Measurements from ENCODE around the gene SIX3.

SIX3 gene

DNA sequence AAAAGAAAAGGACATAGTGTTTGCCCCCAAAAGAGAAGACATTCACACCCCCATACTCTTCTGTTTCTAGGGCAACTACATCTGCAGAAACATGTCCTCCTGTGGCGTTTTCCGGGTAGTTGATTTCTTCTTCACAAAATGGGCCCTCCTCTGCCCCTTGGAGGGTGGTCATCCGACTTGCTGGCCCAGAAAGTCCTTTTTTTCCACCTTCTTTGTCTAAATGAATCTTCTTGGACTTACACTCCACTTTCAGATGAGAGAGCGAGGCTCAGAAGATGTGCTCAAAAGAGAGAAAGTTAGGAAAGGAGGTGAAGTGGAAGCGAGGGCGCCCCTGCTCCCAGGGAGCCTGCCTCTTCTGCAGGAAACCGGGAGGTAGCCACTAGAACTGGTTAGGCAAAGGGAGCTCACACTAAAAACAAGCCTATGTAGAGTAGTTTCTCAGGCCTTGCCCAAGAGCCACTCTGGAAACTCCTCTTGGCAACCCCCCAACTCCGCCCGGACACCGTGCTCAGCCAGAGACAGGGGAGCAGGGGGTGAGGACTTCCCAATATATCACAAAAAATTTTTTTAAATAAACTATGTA is 10.2 kb upstream of the SIX3 start:
- no peak for DNase-seq (ENCODE audit: low spot score)

GRCh38 chr2:44932079-44932478 is 9.4 kb upstream of the SIX3 start:
- no peak for DNase-seq (ENCODE audit: low spot score)

DNA sequence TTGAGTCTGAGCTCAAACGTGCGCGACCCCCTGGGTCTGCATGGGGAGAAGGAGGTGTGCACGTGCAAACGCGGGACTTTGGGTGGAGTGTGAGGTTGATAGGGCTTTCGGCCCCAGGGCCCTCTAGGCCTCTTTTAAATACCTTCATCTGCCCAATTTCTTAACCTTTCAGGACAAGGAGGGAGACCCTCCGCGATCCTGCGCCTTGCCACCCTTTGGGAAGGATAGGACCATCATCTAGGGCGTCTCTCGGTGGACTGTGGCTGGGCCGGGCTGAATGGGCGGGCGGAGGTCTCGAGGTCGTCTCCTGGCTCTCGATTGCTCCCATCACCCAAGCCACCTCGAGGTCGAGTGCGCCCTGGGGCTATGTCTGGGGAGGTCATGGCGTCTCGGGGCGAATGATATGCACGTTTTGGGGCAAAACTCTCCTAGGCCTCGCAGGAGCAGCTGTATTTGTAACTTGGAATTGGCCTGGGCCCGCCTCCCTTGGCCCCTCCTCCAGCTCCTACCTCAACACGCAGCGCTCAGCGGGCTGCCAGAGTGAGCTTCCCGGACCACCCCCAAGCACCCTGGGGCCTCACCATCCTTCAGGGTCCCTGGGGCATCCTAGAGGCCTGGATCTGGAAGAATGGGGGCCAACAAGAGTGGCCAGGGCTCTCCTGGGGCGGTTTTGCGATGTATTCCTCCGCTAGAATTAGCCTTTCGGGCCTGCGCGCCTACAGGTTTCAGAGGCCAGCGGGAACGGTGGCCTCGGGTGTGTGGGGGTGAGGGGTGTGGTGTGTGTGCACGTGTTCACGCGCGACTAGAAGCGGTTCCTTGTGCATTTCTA is 8.7 kb upstream of the SIX3 start:
- DNase-seq (ENCODE audit: low spot score), result no peak

DNA sequence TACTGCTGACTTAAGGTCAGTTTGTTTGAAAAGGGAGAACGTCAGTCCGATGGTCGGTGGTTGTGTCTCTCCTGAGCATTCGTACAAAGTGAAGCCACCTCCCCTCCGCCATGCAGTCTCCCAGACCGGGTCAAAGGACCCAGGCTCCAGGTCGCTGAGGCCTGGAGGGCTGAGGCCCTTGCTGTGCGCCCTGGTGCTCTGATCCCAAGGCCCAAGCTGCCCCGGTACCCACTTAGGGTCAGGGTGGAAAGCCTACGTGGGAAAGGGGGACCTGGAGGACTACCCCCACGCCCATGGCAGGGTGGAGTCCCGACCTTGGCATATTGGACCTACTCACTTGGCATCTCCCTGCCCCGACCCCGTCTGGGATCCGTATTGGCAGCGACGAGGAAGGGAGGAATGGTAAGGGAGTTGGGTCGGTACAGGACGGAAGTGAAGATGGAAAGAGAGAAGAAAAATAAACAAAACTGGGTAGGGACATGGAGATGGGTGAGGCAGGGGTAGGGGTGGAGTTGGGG is 8.0 kb upstream of the SIX3 start:
- no peak for DNase-seq (ENCODE audit: low spot score)

DNA sequence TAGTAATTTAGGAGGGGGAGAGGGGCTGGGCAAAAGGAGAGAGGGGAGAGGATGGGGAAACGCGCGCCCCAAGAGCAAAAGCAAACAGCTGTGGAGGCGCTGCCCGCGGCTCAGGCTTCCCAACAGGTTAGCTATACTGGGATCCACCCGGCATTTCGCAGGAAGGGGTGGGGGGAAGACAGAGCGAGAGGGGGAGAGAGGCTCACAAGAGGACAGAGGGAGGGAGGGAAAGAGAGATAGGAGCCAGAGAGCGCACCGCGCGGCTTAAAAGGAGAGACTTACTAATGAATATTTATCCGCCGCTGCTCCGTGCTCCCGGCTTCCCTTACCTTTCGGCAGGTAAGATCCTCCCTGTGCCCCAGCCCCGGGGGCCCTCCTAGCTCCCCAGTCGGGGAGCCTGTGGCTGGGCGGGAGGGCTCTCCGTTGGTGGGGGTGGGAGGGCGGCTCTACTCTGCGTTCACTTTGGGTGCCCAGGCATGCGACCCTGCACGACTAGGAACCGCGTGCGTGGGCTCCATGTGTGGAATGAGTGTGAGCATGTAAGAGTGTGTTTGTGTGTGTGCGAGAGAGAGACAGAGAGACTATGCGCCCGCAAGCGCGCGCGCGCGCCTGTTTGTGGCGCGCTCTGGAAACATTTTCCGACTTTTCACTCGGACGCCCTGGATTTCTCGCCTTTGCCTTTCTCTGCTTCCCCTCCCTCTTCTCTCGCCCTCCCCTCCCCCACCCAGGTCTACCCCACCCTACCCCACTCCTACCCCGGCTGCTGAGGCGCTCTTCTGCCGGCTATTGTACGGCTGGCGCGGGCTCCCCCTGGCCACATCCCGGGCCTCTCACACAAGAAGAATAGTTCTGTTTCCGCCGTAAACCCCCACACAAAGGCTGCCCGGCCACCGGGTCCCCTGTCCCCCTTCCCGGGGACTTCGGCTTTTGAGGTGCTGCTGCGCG is 7.2 kb upstream of the SIX3 start:
- DNase-seq (ENCODE audit: low spot score), result no peak

- no peak for DNase-seq (ENCODE audit: low spot score)
Measured at GRCh38 chr2:44934983-44935728, 6.3 kb upstream of the SIX3 start.

- DNase-seq (ENCODE audit: low spot score), result no peak
Measured at GRCh38 chr2:44935729-44936098, 5.8 kb upstream of the SIX3 start.

- DNase-seq (ENCODE audit: low spot score), result no peak
Measured at GRCh38 chr2:44936275-44936674, 5.2 kb upstream of the SIX3 start.

- no peak for DNase-seq (ENCODE audit: low spot score)
Measured at GRCh38 chr2:44936715-44937687, 4.5 kb upstream of the SIX3 start.

- no peak for DNase-seq (ENCODE audit: low spot score)
Measured at GRCh38 chr2:44937688-44938240, 3.7 kb upstream of the SIX3 start.

DNA sequence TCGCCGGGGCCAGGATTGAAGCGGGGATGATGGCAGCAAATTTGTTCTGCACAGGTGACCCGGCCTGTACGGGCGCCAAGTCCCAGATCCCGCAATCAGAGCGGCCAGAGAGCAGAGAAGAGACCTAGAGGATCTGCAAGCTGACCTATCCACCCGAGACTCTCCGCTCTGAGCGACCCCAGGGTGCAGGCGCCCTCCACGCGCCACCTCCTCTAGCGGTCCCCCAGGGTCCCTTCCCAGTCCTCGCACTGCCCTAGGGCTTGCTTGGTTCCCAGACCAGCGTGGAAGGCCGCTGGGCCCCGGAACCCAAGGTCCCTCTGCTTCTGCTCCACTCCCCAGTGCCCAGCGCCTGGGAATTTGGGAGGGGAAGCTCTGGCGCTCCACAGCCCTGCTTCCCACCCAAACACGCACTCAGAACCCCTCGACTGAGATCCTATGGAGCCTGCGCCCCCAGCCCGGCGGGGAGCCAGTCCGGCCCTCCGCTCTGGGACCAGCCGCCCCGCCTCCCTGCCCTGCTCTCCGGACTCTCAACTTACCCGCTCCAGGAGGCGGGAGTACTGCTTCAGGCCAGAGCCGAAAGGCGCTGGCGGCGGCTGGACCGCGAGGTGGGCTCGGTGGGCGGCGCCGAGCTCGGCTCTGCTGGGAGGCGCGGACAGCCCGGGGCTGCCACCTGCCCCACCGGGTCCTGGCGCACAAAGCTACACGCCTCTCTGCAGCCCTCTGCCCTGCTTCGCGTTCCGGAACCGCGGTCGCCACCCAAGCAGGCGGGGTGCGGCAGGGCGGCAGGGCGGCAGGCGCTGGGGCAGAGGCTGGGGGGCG is 3.0 kb upstream of the SIX3 start:
- no peak for DNase-seq (ENCODE audit: low spot score)

DNA sequence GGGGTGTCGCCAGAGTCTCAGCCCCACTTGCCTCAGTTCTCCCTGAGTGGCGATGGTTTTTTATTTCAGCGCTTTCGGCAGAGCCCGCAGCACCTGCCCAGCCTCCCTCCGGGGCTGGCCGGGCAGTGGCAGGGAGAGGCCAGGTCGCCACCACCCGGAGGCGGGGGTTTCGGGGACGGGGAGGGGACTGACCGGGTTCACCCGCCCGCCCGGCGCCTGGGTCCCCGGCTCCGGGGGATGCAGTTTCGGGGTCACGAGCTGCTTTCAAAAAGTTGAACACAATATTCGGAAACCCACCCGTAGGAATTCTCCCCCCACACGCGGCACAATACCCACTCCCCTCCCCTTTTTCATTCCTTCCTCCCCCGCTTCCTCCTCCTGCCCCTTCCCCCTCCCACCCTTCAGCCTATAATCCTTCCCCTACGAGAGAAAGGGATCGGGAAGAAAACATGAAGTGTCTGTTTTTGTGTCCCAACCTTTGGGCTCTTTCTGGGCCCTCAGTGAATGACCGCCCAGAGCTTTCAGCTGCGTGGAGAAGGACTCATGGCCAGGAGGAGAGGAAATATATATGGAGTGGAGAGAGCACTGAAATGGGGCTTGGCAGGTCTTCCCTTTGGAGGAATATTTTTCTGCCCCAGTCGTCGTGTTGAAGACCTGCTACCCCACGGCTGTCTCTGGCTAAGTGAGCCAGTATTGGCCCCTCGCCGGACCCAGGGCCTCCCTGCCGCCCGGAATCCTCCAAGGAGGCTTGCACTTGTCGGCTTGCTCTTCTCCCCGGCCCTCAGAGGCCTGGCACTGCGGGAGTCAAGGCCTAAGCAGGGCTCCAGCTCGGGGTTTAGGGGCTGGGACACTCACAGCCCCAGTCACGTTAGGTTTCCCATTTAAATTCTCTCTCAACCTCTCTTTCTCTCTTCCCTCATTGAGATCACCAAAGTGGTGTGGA is 2.1 kb upstream of the SIX3 start:
- no peak for DNase-seq (ENCODE audit: low spot score)

DNA sequence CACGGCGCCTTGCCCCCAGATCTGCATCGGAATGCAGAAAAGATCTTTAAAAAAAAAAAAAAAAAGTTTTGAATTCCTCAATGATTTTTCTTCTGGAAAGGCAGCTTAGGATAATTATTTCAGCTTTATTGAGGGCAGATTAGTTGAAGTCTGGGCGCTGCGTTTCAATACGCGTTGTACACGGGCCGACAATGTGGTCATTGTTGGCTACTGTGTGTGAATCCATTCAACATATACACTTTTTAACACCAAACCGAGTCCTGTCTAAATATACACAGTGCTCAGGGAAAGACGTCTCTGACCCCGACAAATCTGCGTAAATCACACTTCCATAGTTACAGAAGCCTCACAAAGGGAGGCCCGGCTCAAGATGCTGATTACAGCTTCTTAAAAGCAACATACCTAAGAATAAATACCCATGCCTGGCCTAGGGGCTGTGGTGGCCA is 1.4 kb upstream of the SIX3 start:
- no peak for DNase-seq (ENCODE audit: low spot score)

GRCh38 chr2:44940732-44941464 is 604 bp upstream of the SIX3 start:
- DNase-seq (ENCODE audit: low spot score), result no peak

DNA sequence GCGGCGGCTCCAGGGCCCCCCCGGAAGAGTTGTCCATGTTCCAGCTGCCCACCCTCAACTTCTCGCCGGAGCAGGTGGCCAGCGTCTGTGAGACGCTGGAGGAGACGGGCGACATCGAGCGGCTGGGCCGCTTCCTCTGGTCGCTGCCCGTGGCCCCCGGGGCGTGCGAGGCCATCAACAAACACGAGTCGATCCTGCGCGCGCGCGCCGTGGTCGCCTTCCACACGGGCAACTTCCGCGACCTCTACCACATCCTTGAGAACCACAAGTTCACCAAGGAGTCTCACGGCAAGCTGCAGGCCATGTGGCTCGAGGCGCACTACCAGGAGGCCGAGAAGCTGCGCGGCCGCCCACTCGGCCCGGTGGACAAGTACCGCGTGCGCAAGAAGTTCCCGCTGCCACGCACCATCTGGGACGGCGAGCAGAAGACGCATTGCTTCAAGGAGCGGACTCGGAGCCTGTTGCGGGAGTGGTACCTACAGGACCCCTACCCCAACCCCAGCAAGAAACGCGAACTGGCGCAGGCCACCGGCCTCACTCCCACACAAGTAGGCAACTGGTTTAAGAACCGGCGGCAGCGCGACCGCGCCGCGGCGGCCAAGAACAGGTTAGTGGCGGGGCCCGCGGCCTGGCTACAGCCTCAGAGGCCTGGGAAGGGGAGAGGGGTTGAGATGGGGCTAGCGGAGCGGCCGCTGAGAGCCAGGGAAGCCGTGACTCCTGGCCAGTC is 965 bp downstream of the SIX3 start:
- DNase-seq (ENCODE audit: low spot score), result no peak

DNA sequence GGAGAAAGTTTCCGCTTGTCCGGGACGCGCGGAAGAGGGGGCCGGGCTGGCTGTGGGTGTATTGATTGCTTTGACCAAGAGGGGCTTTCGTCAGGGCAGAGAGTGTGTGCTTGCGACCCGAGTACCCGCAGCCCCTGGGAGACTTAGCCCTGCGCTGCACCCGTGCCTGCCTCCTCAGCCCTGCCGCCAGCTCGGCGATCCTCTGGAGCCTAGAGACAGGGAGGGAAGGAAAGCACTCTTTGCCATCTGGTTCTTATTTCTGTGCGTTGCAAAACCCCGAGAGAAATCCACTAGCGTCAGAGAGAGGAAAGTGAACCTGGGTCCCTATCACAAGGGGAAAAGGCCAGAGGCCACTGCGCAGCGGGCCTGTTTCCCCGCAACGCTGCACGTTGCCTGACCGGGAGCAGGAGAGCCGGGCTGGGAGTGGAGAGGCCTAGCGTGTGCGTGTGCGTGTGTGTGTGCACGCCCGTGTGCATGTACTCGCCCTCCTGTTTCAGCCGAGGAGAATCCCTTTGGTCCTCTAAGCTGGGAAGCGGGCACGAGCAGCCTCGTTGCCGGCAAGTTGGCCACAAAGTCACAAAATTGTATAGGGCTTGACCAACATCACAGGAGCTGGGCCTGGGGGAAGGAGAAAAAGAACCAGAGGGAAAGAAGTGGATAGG is 1.7 kb downstream of the SIX3 start:
- no peak for DNase-seq (ENCODE audit: low spot score)
